Measurements from ENCODE around the gene IDS.
"Not testable (repeated sequence)": the region's sequence is repeated elsewhere in the genome, so short reads cannot be mapped to it uniquely, and the experiment has no call there.

Gene IDS

GRCh38 chrX:149527705-149528104 is 22.6 kb upstream of the IDS start:
- DNase-seq: peak in 1 of 56 donors; percentile 16

- DNase-seq: not testable (repeated sequence)
Measured at GRCh38 chrX:149526318-149527033, 21.4 kb upstream of the IDS start.

GRCh38 chrX:149525903-149526302 is 20.8 kb upstream of the IDS start:
- DNase-seq: peak in 1 of 56 donors; percentile 21

GRCh38 chrX:149525389-149525788 is 20.3 kb upstream of the IDS start:
- DNase-seq: peak in 26 of 56 donors; percentile 0 to 57 (median 20)

- DNase-seq: no peak
Measured at GRCh38 chrX:149522916-149523315, 17.8 kb upstream of the IDS start.

- DNase-seq: no peak
Measured at GRCh38 chrX:149521438-149521837, 16.3 kb upstream of the IDS start.

- not testable (repeated sequence) for DNase-seq
Measured at GRCh38 chrX:149520636-149521277, 15.7 kb upstream of the IDS start.

GRCh38 chrX:149518236-149518635 is 13.1 kb upstream of the IDS start:
- no peak for DNase-seq

GRCh38 chrX:149517308-149517707 is 12.2 kb upstream of the IDS start:
- no peak for DNase-seq

- DNase-seq: no peak
Measured at GRCh38 chrX:149516604-149517003, 11.5 kb upstream of the IDS start.

GRCh38 chrX:149515954-149516602 is 11.0 kb upstream of the IDS start:
- no peak for DNase-seq

GRCh38 chrX:149513825-149514428 is 8.8 kb upstream of the IDS start:
- DNase-seq: no peak

- DNase-seq: peak in 38 of 56 donors; percentile 0 to 62 (median 24)
Measured at GRCh38 chrX:149512225-149512885, 7.2 kb upstream of the IDS start.

- no peak for DNase-seq
Measured at GRCh38 chrX:149511081-149511480, 6.0 kb upstream of the IDS start.

GRCh38 chrX:149510386-149510785 is 5.3 kb upstream of the IDS start:
- DNase-seq: no peak

- DNase-seq: no peak
Measured at GRCh38 chrX:149508467-149508866, 3.4 kb upstream of the IDS start.

GRCh38 chrX:149506349-149506748 is 1.2 kb upstream of the IDS start:
- no peak for DNase-seq

GRCh38 chrX:149505671-149506070 is 565 bp upstream of the IDS start:
- DNase-seq: no peak

- peak in 17 of 56 donors; percentile 2 to 33 (median 14) for DNase-seq
Measured at GRCh38 chrX:149504226-149504914, 736 bp downstream of the IDS start.

GRCh38 chrX:149503446-149503845 is 1.7 kb downstream of the IDS start:
- peak in 23 of 56 donors; percentile 1 to 58 (median 22) for DNase-seq

GRCh38 chrX:149502923-149503322 is 2.2 kb downstream of the IDS start:
- not testable (repeated sequence) for DNase-seq

Measured in nucleus accumbens (tissue), 56 donors.